WTC11 (cell line): ENCODE data around the gene NCCRP1. TPM values are rescaled to one million over a fixed set of nuclear protein-coding genes. Genes with fewer than 3 reads are reported as not detected.

Experiments used
- ATAC-seq: fragments of 200-7000 bp; cut with Tn5 transposase; 2 replicates; pipeline ENCODE4 v1.10.0; 2021; ENCODE audit warnings: mild to moderate bottlenecking, moderate library complexity
- CTCF ChIA-PET: fragments of 300-600 bp; sonication (Branson Sonifier 250); formaldehyde crosslinking; loops from one replicate; lab custom pipeline; 2021; ENCODE audit warnings: antibody characterized with exemption; lab: Charles Lee
- POLR2A ChIA-PET: fragments of 350-600 bp; sonication (Branson Sonifier 250); formaldehyde crosslinking; loops from one replicate; lab custom pipeline; 2021; ENCODE audit warnings: antibody characterized with exemption; lab: Charles Lee
- DNase-seq: peaks from one replicate; pipeline ENCODE4 v3.0.0; 2021; ENCODE audit warnings: low spot score
- H3K27ac Mint-ChIP-seq: 2 replicates; pipeline ENCODE4 v1.8.0; 2021; ENCODE audit warnings: mixed read lengths
- H3K27me3 Mint-ChIP-seq: 2 replicates; pipeline ENCODE4 v1.8.0; 2021; ENCODE audit warnings: low read depth, mild to moderate bottlenecking, moderate library complexity, mixed read lengths
- H3K36me3 Mint-ChIP-seq: 2 replicates; pipeline ENCODE4 v1.8.0; 2021; ENCODE audit warnings: mixed read lengths
- H3K4me1 Mint-ChIP-seq: 2 replicates; pipeline ENCODE4 v1.8.0; 2022; ENCODE audit warnings: mixed read lengths
- H3K4me3 Mint-ChIP-seq: 2 replicates; pipeline ENCODE4 v1.8.0; 2021; ENCODE audit warnings: mild to moderate bottlenecking, moderate library complexity, mixed read lengths
- H3K9me3 Mint-ChIP-seq: 2 replicates; pipeline ENCODE4 v1.8.0; 2021; ENCODE audit warnings: mixed read lengths
- CBFB ChIP-seq: sonication (generic); formaldehyde crosslinking; IDR thresholded peaks from 2 replicates; pipeline ENCODE4 v1.8.1; 2022; ENCODE audit warnings: mild to moderate bottlenecking, low read depth, missing genetic modification reagents
- FOXP1 ChIP-seq: sonication (generic); formaldehyde crosslinking; IDR thresholded peaks from 2 replicates; pipeline ENCODE4 v1.8.0; 2022; ENCODE audit warnings: missing genetic modification reagents, mild to moderate bottlenecking, moderate library complexity, borderline replicate concordance
- NFE2L1 ChIP-seq: sonication (generic); formaldehyde crosslinking; IDR thresholded peaks from 2 replicates; pipeline ENCODE4 v1.8.1; 2023; ENCODE audit warnings: missing genetic modification reagents
- NR3C1 ChIP-seq: sonication (generic); formaldehyde crosslinking; conservative IDR thresholded peaks from 2 replicates; pipeline ENCODE4 v1.8.1; 2023; ENCODE audit warnings: low read depth, mild to moderate bottlenecking, missing genetic modification reagents
- OVOL2 ChIP-seq: fragments of 250-450 bp; sonication (Bioruptor Pico); IDR thresholded peaks from 2 replicates; pipeline ENCODE4 v1.9.0; 2021; ENCODE audit warnings: mild to moderate bottlenecking, borderline replicate concordance
- RELA ChIP-seq: sonication (generic); formaldehyde crosslinking; IDR thresholded peaks from 2 replicates; pipeline ENCODE4 v1.8.1; 2022; ENCODE audit warnings: missing genetic modification reagents, mild to moderate bottlenecking, borderline replicate concordance
- SMAD3 ChIP-seq: sonication (generic); formaldehyde crosslinking; IDR thresholded peaks from 2 replicates; pipeline ENCODE4 v1.8.0; 2022; ENCODE audit warnings: missing genetic modification reagents, mild to moderate bottlenecking, borderline replicate concordance
- TEAD4 ChIP-seq: sonication (generic); formaldehyde crosslinking; IDR thresholded peaks from 2 replicates; pipeline ENCODE4 v1.8.0; 2022; ENCODE audit warnings: mild to moderate bottlenecking, missing genetic modification reagents
- ZBTB21 ChIP-seq: sonication (generic); formaldehyde crosslinking; IDR thresholded peaks from 2 replicates; pipeline ENCODE4 v1.8.1; 2023; ENCODE audit warnings: mild to moderate bottlenecking, missing genetic modification reagents, borderline replicate concordance
- ZMAT4 ChIP-seq: fragments of 250-450 bp; sonication (Bioruptor Pico); IDR thresholded peaks from 2 replicates; pipeline ENCODE4 v1.9.0; 2021; ENCODE audit warnings: mild to moderate bottlenecking
- ZNF121 ChIP-seq: sonication (generic); formaldehyde crosslinking; IDR thresholded peaks from 2 replicates; pipeline ENCODE4 v1.8.0; 2023; ENCODE audit warnings: missing genetic modification reagents
- ZNF317 ChIP-seq: sonication (generic); formaldehyde crosslinking; IDR thresholded peaks from 2 replicates; pipeline ENCODE4 v1.8.1; 2023; ENCODE audit warnings: low read depth, mild to moderate bottlenecking, moderate library complexity, missing genetic modification reagents, borderline replicate concordance
- ZNF396 ChIP-seq: fragments of 250-450 bp; sonication (Bioruptor Pico); IDR thresholded peaks from 2 replicates; pipeline ENCODE4 v1.8.0; 2021; ENCODE audit warnings: mild to moderate bottlenecking, moderate library complexity, borderline replicate concordance
- ZNF512 ChIP-seq: sonication (generic); formaldehyde crosslinking; IDR thresholded peaks from 2 replicates; pipeline ENCODE4 v1.8.1; 2022; ENCODE audit warnings: missing genetic modification reagents, borderline replicate concordance
- total RNA-seq: library from RNA; stranded (reverse); gene quantifications from 3 replicates; pipeline ENCODE4 v1.2.3, GENCODE V29; 2021
- TF ChIP-seq, protein P1 (sequence below): sonication (generic); formaldehyde crosslinking; IDR thresholded peaks from 2 replicates; pipeline ENCODE4 v1.8.1; 2023; ENCODE audit warnings: mild to moderate bottlenecking, missing genetic modification reagents, moderate library complexity
- TF ChIP-seq, protein P2 (sequence below): fragments of 250-450 bp; sonication (Bioruptor Pico); IDR thresholded peaks from 2 replicates; pipeline ENCODE4 v1.9.0; 2021; ENCODE audit warnings: mild to moderate bottlenecking
- TF ChIP-seq, protein P3 (sequence below): sonication (generic); formaldehyde crosslinking; IDR thresholded peaks from 2 replicates; pipeline ENCODE4 v1.8.0; 2023; ENCODE audit warnings: mild to moderate bottlenecking, missing genetic modification reagents
- TF ChIP-seq, protein P4 (sequence below): sonication (generic); formaldehyde crosslinking; IDR thresholded peaks from 2 replicates; pipeline ENCODE4 v1.8.0; 2023; ENCODE audit warnings: missing genetic modification reagents, mild to moderate bottlenecking, borderline replicate concordance
- TF ChIP-seq, protein P5 (sequence below): sonication (generic); formaldehyde crosslinking; conservative IDR thresholded peaks from 2 replicates; pipeline ENCODE4 v1.8.1; 2022; ENCODE audit warnings: mild to moderate bottlenecking, missing genetic modification reagents

The NCCRP1 gene
- total RNA-seq, 1 experiment from 2014 or later, result 2.0 TPM

DNA sequence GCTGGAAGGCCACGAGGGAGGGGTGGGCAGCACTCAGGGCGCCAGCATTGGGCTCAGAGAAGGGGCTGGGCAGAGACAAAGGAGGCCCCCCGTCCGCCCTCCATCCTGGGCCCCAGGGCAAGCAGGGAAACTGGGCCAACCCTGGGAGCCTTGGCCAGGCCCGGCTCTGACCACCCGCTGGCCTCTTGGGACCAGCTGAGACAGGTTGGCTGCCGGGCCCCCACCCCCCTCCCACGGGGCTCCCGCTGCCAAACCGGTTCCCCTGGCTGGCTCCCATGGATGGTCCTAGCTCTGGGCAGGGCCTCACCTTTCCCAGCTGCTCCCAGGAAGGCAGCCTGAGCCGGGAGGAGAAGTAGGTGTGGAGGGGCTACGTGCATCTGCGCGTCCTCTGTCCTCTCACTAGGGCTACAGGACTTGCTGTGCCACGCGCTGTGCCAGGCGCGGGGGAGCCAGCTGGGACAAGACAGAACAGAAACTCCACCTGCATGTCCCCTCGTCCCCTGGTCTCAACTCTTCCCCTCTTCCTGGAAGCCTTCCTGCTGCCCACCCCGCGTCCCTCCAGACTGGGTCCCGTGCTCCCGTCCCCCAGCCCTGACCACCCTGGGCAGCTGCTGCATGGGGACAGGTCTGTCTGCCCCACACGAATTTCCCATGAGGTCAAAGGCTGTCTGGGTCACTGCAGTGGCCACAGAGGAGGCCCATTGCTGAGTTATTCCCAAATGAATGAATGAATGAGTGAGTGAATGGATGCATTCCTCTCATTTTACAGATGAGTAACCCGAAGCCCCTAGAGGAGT is 29.1 kb upstream of the NCCRP1 start (continued):
- TF ChIP-seq, protein P1, sequence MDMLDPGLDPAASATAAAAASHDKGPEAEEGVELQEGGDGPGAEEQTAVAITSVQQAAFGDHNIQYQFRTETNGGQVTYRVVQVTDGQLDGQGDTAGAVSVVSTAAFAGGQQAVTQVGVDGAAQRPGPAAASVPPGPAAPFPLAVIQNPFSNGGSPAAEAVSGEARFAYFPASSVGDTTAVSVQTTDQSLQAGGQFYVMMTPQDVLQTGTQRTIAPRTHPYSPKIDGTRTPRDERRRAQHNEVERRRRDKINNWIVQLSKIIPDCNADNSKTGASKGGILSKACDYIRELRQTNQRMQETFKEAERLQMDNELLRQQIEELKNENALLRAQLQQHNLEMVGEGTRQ (CRISPR knock-in tag), result no peak
- TF ChIP-seq, protein P2, sequence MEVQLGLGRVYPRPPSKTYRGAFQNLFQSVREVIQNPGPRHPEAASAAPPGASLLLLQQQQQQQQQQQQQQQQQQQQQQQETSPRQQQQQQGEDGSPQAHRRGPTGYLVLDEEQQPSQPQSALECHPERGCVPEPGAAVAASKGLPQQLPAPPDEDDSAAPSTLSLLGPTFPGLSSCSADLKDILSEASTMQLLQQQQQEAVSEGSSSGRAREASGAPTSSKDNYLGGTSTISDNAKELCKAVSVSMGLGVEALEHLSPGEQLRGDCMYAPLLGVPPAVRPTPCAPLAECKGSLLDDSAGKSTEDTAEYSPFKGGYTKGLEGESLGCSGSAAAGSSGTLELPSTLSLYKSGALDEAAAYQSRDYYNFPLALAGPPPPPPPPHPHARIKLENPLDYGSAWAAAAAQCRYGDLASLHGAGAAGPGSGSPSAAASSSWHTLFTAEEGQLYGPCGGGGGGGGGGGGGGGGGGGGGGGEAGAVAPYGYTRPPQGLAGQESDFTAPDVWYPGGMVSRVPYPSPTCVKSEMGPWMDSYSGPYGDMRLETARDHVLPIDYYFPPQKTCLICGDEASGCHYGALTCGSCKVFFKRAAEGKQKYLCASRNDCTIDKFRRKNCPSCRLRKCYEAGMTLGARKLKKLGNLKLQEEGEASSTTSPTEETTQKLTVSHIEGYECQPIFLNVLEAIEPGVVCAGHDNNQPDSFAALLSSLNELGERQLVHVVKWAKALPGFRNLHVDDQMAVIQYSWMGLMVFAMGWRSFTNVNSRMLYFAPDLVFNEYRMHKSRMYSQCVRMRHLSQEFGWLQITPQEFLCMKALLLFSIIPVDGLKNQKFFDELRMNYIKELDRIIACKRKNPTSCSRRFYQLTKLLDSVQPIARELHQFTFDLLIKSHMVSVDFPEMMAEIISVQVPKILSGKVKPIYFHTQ (CRISPR knock-in tag), result no peak
- TF ChIP-seq, protein P3, sequence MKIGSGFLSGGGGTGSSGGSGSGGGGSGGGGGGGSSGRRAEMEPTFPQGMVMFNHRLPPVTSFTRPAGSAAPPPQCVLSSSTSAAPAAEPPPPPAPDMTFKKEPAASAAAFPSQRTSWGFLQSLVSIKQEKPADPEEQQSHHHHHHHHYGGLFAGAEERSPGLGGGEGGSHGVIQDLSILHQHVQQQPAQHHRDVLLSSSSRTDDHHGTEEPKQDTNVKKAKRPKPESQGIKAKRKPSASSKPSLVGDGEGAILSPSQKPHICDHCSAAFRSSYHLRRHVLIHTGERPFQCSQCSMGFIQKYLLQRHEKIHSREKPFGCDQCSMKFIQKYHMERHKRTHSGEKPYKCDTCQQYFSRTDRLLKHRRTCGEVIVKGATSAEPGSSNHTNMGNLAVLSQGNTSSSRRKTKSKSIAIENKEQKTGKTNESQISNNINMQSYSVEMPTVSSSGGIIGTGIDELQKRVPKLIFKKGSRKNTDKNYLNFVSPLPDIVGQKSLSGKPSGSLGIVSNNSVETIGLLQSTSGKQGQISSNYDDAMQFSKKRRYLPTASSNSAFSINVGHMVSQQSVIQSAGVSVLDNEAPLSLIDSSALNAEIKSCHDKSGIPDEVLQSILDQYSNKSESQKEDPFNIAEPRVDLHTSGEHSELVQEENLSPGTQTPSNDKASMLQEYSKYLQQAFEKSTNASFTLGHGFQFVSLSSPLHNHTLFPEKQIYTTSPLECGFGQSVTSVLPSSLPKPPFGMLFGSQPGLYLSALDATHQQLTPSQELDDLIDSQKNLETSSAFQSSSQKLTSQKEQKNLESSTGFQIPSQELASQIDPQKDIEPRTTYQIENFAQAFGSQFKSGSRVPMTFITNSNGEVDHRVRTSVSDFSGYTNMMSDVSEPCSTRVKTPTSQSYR, result no peak
- TF ChIP-seq TEAD4 (CRISPR knock-in tag), result no peak
- TF ChIP-seq ZMAT4, result no peak
- TF ChIP-seq ZNF317, result no peak
- TF ChIP-seq ZNF121 (CRISPR knock-in tag), result no peak
- TF ChIP-seq NR3C1 (CRISPR knock-in tag), result no peak
- no peak for TF ChIP-seq ZBTB21 (CRISPR knock-in tag)
- TF ChIP-seq FOXP1 (CRISPR knock-in tag), result no peak

DNA sequence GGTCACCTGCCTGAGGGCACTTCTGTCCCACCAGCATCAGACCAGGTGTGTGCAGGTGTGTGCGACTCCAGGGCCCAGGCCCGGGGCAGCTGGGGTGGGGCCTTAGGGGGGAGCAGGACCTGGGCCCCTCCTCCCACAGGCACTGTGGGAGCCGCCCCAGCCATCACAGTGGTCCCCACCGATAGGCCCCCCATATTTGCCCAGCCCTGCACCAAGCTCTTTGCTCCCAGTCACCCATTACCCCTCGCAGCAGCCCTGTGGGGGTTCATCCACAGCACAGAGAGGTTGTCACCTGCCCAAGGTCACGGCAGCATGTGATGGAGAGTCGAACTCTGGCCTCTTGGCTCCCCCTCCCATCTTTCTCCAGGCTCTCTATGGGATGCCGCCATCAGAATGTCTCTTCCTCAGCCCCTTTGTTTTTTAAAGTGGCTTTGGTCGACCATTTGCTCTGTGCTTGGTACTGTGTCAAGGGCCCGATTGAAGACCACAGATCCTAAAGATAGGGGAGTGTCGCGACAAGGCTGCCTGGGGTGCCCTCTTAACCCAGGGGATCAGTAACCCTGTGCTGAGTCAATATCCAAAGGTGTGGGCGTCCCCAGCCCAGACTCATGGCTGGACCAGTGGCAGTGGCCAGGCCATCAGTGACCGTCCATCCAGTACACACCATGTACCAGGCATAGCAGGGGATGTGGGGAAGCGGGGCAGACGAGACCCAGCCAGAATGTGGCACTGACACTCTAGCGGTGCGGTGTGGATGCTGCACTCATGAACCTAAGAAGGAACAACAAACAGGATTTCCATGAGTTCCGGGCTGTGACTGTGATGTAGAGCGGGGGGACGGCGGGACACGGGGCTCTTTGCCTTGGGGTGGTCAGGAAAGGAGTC is 28.3 kb upstream of the NCCRP1 start:
- POLR2A ChIA-PET, result no interaction called here
- Mint-ChIP-seq H3K27ac (peak overlapping the region; percentile 83), H3K36me3 (no peaks in the 10 kb centered on the region), H3K4me3 (no peak overlapping the region), H3K4me1 (peaks cover 17% of the 10 kb centered on the region), H3K27me3 (no peaks in the 10 kb centered on the region), H3K9me3 (no peaks in the 10 kb centered on the region)
- CTCF ChIA-PET, result interaction anchor here (0.8 to 2.4 kb wide), 5 partner anchors 22 to 238 kb away, joined by 3 to 15 read pairs (median 3); partner anchors contain the start of genes MRPS12 and SARS2
- DNase-seq (no peak), ATAC-seq (peak; percentile 22; the same call in 1 of the 2 replicates)
- TF ChIP-seq, protein P4, sequence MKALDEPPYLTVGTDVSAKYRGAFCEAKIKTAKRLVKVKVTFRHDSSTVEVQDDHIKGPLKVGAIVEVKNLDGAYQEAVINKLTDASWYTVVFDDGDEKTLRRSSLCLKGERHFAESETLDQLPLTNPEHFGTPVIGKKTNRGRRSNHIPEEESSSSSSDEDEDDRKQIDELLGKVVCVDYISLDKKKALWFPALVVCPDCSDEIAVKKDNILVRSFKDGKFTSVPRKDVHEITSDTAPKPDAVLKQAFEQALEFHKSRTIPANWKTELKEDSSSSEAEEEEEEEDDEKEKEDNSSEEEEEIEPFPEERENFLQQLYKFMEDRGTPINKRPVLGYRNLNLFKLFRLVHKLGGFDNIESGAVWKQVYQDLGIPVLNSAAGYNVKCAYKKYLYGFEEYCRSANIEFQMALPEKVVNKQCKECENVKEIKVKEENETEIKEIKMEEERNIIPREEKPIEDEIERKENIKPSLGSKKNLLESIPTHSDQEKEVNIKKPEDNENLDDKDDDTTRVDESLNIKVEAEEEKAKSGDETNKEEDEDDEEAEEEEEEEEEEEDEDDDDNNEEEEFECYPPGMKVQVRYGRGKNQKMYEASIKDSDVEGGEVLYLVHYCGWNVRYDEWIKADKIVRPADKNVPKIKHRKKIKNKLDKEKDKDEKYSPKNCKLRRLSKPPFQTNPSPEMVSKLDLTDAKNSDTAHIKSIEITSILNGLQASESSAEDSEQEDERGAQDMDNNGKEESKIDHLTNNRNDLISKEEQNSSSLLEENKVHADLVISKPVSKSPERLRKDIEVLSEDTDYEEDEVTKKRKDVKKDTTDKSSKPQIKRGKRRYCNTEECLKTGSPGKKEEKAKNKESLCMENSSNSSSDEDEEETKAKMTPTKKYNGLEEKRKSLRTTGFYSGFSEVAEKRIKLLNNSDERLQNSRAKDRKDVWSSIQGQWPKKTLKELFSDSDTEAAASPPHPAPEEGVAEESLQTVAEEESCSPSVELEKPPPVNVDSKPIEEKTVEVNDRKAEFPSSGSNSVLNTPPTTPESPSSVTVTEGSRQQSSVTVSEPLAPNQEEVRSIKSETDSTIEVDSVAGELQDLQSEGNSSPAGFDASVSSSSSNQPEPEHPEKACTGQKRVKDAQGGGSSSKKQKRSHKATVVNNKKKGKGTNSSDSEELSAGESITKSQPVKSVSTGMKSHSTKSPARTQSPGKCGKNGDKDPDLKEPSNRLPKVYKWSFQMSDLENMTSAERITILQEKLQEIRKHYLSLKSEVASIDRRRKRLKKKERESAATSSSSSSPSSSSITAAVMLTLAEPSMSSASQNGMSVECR, result no peak
- no peak for TF ChIP-seq NFE2L1
- TF ChIP-seq, protein P5, sequence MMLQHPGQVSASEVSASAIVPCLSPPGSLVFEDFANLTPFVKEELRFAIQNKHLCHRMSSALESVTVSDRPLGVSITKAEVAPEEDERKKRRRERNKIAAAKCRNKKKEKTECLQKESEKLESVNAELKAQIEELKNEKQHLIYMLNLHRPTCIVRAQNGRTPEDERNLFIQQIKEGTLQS (CRISPR knock-in tag), result no peak
- no peak for TF ChIP-seq RELA (CRISPR knock-in tag)
- no peak for TF ChIP-seq CBFB (CRISPR knock-in tag)
- TF ChIP-seq SMAD3, result no peak
- no peak for TF ChIP-seq OVOL2 (CRISPR knock-in tag)
- TF ChIP-seq ZNF512 (CRISPR knock-in tag), result no peak
- TF ChIP-seq ZNF396 (CRISPR knock-in tag), result no peak
